ENCODE data around the gene ATP6V1D.

ATP6V1D gene

DNA sequence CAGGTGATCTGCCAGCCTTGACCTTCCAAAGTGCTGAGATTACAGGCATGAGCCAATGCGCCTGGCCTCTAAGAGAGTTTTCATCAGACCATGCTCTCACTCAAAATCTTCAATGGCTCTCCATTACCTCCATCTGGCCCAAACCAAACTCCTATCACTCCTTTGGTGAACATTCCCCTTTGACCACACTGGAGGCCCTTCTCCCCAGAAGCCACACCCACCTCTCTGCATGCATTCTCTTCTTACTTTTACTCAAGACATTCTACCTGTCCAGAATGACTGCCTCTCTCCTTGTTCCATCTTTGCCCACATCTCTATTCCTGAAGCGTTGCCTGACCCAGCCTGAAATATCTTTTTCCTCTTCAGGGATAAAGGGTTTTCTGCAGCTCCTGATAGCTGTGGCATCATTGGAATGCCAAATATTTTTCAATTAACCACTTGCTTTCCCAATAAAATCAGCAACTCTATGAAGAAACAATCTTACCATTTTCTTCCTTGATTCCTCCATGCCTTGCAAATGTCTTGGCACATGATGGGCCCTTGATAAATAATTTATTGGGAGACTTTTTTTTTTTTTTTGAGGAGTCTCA, 36.9 kb upstream of the ATP6V1D start:
- TF ChIP-seq, protein P1, sequence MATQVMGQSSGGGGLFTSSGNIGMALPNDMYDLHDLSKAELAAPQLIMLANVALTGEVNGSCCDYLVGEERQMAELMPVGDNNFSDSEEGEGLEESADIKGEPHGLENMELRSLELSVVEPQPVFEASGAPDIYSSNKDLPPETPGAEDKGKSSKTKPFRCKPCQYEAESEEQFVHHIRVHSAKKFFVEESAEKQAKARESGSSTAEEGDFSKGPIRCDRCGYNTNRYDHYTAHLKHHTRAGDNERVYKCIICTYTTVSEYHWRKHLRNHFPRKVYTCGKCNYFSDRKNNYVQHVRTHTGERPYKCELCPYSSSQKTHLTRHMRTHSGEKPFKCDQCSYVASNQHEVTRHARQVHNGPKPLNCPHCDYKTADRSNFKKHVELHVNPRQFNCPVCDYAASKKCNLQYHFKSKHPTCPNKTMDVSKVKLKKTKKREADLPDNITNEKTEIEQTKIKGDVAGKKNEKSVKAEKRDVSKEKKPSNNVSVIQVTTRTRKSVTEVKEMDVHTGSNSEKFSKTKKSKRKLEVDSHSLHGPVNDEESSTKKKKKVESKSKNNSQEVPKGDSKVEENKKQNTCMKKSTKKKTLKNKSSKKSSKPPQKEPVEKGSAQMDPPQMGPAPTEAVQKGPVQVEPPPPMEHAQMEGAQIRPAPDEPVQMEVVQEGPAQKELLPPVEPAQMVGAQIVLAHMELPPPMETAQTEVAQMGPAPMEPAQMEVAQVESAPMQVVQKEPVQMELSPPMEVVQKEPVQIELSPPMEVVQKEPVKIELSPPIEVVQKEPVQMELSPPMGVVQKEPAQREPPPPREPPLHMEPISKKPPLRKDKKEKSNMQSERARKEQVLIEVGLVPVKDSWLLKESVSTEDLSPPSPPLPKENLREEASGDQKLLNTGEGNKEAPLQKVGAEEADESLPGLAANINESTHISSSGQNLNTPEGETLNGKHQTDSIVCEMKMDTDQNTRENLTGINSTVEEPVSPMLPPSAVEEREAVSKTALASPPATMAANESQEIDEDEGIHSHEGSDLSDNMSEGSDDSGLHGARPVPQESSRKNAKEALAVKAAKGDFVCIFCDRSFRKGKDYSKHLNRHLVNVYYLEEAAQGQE (IDR thresholded peaks at IDR 0.05; ENCODE audit: insufficient read depth in 1 of 2, low read depth in 2 of 2, low read length in 2 of 2) = no peak
- TF ChIP-seq POLR2AphosphoS5 (IDR thresholded peaks at IDR 0.05; ENCODE audit: low read depth, low read length) (no peak), SIN3A (IDR thresholded peaks at IDR 0.05; ENCODE audit: borderline replicate concordance, insufficient read depth, low read length) (no peak), TAF1 (IDR thresholded peaks at IDR 0.05; ENCODE audit: borderline replicate concordance, insufficient read depth, low read length) (no peak), FOXP2 (optimal IDR thresholded peaks at IDR 0.05; ENCODE audit: borderline replicate concordance, extremely low read depth, extremely low read length, insufficient read depth) (no peak)

DNA sequence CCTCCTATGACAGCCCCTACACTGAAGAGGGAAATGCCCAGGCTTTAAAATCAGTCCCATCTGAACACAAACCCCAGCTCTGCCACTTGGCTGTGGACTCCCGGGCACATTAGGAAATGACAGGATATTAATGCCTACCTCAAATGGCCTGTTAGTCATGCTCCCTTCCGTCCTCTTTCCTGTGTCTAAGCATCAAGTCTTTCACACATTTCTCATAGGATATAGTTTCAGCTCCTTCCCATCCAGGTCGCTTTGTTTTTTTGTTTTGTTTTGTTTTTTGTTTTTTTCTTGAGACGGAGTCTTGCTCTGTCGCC, 36.2 kb upstream of the ATP6V1D start:
- no peak for TF ChIP-seq TAF1 (IDR thresholded peaks at IDR 0.05; ENCODE audit: borderline replicate concordance, insufficient read depth, low read length)
- no peak for TF ChIP-seq FOXP2 (optimal IDR thresholded peaks at IDR 0.05; ENCODE audit: borderline replicate concordance, extremely low read depth, extremely low read length, insufficient read depth)
- TF ChIP-seq POLR2AphosphoS5 (IDR thresholded peaks at IDR 0.05; ENCODE audit: low read depth, low read length) = no peak
- no peak for TF ChIP-seq SIN3A (IDR thresholded peaks at IDR 0.05; ENCODE audit: borderline replicate concordance, insufficient read depth, low read length)
- TF ChIP-seq, protein P1 (IDR thresholded peaks at IDR 0.05; ENCODE audit: insufficient read depth in 1 of 2, low read depth in 2 of 2, low read length in 2 of 2) = no peak

DNA sequence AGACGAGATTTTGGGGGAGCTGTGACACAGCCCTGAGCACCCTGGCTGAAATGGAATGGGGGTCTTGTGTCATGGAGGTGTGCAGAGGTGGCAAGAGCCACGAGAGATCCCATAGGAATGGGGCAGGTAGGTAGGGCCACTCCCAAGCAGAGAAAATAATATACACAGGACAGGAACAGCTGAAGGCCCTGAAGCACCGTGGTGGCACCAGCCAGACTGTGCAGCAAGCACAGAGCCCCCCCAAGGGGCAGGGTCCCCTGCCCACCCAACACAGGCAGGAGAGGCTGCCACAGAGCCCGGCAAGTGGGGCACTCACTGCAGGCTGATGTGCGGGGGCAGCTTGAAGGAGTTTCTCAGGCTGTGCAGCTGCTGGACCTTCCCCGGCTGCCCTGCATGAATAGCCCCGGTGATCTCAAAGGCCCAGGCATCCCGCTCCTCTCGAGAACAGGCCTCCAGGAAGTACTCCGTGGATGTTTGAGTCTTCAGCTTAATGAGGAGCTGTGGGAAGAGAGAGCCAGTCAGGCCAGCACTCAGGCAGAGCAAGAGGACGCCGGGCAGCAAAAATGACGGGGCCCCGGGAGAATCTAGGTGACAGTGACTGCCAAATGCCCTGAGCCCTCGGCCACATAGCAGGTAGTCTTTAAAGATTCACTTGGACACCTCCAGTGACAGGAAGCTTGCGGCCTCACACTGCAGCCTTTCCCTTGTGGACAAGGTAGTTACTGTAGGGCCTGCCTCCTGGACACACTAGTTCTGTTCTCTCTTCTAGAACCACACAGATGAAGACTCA, 35.7 kb upstream of the ATP6V1D start:
- TF ChIP-seq FOXP2 (optimal IDR thresholded peaks at IDR 0.05; ENCODE audit: borderline replicate concordance, extremely low read depth, extremely low read length, insufficient read depth) (no peak), SIN3A (IDR thresholded peaks at IDR 0.05; ENCODE audit: borderline replicate concordance, insufficient read depth, low read length) (no peak), POLR2AphosphoS5 (IDR thresholded peaks at IDR 0.05; ENCODE audit: low read depth, low read length) (no peak), TAF1 (IDR thresholded peaks at IDR 0.05; ENCODE audit: borderline replicate concordance, insufficient read depth, low read length) (no peak)
- TF ChIP-seq, protein P1 (IDR thresholded peaks at IDR 0.05; ENCODE audit: insufficient read depth in 1 of 2, low read depth in 2 of 2, low read length in 2 of 2) = no peak

DNA sequence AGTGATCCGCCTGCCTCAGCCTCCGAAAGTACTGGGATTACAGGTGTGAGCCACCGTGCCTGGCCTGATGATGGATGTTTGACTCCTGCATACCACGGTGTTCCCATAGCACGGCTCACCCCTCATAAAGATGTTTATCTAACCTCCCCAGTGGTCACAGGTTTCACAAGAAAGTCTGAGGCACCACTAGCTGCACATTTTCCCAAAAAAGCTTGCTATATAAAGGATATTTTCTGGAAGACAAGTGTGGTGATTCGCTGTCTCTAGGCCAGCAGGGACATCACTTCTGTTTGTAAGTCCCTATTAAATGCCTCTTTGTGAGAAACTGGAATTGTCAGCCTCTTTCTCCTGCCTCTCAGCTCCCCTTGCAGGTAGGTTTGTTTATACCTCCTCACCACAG, 34.1 kb upstream of the ATP6V1D start:
- TF ChIP-seq, protein P1 (IDR thresholded peaks at IDR 0.05; ENCODE audit: insufficient read depth in 1 of 2, low read depth in 2 of 2, low read length in 2 of 2) = no peak
- no peak for TF ChIP-seq TAF1 (IDR thresholded peaks at IDR 0.05; ENCODE audit: borderline replicate concordance, insufficient read depth, low read length)
- no peak for TF ChIP-seq FOXP2 (optimal IDR thresholded peaks at IDR 0.05; ENCODE audit: borderline replicate concordance, extremely low read depth, extremely low read length, insufficient read depth)
- TF ChIP-seq SIN3A (IDR thresholded peaks at IDR 0.05; ENCODE audit: borderline replicate concordance, insufficient read depth, low read length) = no peak
- no peak for TF ChIP-seq POLR2AphosphoS5 (IDR thresholded peaks at IDR 0.05; ENCODE audit: low read depth, low read length)

All from PFSK-1 (cell line).